Measurements from ENCODE around the gene POU2AF3. TPM values are rescaled to one million over a fixed set of nuclear protein-coding genes. Genes with fewer than 3 reads are reported as not detected.
A peak's percentile ranks its signal among the peaks of the same experiment; 100 is the strongest.
"Not testable (repeated sequence)": the region's sequence is repeated elsewhere in the genome, so short reads cannot be mapped to it uniquely, and the experiment has no call there.

The POU2AF3 gene
- total RNA-seq, 1 experiment from 2014 or later, result not detected

- Histone ChIP-seq H3K4me1 (no peaks in the 10 kb centered on the region), H3K27ac (no peak overlapping the region), H3K4me3 (no peak overlapping the region), H3K36me3 (no peaks in the 10 kb centered on the region), H3K27me3 (no peaks in the 10 kb centered on the region), H3K9me3 (replicated peaks) (no peaks in the 10 kb centered on the region)
- DNase-seq, result no peak
These were observed 12.9 kb upstream of the POU2AF3 start for GRCh38 chr11:111285189-111286091.

- H3K27ac ChIP-seq, result no peak overlapping the region
- no peaks in the 10 kb centered on the region for H3K36me3 ChIP-seq
- no peak overlapping the region for H3K4me3 ChIP-seq
- DNase-seq, result no peak
- H3K27me3 ChIP-seq, result no peaks in the 10 kb centered on the region
- H3K4me1 ChIP-seq, result no peaks in the 10 kb centered on the region
- no peaks in the 10 kb centered on the region for H3K9me3 ChIP-seq (replicated peaks)
These were observed 6.6 kb upstream of the POU2AF3 start for GRCh38 chr11:111291764-111292163.

DNA sequence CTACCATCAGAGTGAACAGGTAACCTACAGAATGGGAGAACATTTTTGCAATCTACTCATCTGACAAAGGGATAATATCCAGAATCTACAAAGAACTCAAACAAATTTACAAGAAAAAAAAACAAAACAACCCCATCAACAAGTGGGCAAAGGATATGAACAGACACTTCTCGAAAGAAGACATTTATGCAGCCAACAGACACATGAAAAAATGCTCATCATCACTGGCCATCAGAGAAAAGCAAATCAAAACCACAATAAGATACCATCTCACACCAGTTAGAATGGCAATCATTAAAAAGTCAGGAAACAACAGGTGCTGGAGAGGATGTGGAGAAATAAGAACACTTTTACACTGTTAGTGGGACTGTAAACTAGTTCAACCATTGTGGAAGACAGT, 5.9 kb upstream of the POU2AF3 start:
- not testable (repeated sequence) for H3K36me3 ChIP-seq; H3K9me3 ChIP-seq (replicated peaks); H3K4me1 ChIP-seq; H3K27ac ChIP-seq; DNase-seq; H3K27me3 ChIP-seq; H3K4me3 ChIP-seq

GRCh38 chr11:111296196-111296595, 2.1 kb upstream of the POU2AF3 start:
- H3K36me3 ChIP-seq, result no peaks in the 10 kb centered on the region
- H3K9me3 ChIP-seq (replicated peaks), result no peaks in the 10 kb centered on the region
- no peaks in the 10 kb centered on the region for H3K27me3 ChIP-seq
- H3K27ac ChIP-seq, result no peak overlapping the region
- no peak for DNase-seq
- H3K4me1 ChIP-seq, result no peaks in the 10 kb centered on the region
- no peak overlapping the region for H3K4me3 ChIP-seq

- Histone ChIP-seq H3K27me3 (no peaks in the 10 kb centered on the region), H3K9me3 (replicated peaks) (no peaks in the 10 kb centered on the region), H3K4me3 (no peak overlapping the region), H3K4me1 (no peaks in the 10 kb centered on the region), H3K27ac (no peak overlapping the region), H3K36me3 (no peaks in the 10 kb centered on the region)
- no peak for DNase-seq
These were observed 650 bp upstream of the POU2AF3 start for GRCh38 chr11:111297696-111298095.

DNA sequence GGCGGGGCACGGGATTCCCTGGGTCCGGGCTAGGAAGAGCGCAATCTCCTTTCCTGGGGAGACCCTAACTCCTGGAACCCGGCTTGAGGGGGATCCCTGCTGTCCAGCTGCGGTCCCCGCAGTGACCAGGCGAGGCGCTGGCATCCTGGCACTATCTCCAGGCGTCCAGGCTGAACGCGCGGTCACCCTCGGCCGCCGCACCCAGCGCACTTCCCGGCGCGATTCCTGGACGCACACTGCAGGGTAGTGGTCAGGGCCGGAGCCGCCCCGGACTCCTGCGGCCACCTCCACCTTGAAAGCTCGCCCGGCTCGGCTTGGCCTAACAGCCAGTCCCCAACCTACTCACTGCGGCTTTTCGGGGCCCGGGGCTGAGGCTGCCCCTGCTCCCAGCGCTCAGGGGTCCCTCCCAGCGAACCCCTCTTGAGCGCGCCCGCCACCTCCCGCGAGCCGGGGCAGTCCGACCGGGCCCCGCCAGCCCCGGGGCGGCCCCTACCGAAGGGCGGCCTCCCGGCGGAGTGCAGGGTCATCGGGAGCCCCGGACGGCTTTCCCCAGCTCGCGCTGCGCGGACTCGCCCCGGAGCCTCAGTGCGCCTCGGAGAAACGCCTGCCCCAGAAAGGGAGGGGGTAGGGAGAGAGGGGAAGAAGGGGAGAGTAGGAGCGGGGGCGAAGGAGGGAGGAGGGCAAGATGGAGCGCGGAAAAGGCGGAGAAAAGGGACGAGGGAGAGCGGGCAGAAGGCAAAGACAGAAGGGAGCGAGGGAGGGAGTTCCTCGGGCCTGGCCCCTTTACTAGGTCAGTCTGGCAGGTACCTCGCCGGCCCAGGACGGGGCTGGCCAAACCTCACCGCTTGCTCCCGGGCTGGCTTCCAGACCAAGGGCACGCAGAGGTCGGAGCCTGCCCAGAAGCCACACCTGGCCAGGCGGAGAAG, 1.0 kb downstream of the POU2AF3 start:
- H3K27me3 ChIP-seq, result no peaks in the 10 kb centered on the region
- H3K27ac ChIP-seq, result no peak overlapping the region
- H3K36me3 ChIP-seq, result no peaks in the 10 kb centered on the region
- DNase-seq, result no peak
- no peaks in the 10 kb centered on the region for H3K4me1 ChIP-seq
- H3K4me3 ChIP-seq, result no peak overlapping the region
- H3K9me3 ChIP-seq (replicated peaks), result no peaks in the 10 kb centered on the region

DNA sequence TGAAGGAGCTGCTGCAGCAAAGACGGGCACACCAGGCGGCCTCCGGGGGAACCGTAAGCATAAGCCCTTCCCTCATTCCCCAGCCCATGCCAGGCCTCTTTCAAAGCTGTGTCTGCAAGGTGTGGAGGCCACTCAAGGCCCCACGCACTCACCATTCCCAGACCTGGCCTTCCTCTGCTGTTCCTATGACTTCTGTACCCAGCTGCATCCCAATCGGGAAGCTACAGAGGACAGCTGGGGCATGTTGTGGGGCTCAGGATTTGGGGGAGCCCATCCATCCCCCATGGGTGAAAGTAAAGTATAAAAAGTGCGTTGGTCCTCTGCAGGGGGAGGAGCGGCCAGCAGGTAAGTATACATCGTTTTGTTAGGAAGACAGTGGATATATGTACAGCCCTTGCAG, 2.2 kb downstream of the POU2AF3 start:
- H3K9me3 ChIP-seq (replicated peaks), result no peaks in the 10 kb centered on the region
- H3K36me3 ChIP-seq, result no peaks in the 10 kb centered on the region
- no peaks in the 10 kb centered on the region for H3K4me1 ChIP-seq
- no peak overlapping the region for H3K27ac ChIP-seq
- H3K4me3 ChIP-seq, result no peak overlapping the region
- no peaks in the 10 kb centered on the region for H3K27me3 ChIP-seq
- no peak for DNase-seq

DNA sequence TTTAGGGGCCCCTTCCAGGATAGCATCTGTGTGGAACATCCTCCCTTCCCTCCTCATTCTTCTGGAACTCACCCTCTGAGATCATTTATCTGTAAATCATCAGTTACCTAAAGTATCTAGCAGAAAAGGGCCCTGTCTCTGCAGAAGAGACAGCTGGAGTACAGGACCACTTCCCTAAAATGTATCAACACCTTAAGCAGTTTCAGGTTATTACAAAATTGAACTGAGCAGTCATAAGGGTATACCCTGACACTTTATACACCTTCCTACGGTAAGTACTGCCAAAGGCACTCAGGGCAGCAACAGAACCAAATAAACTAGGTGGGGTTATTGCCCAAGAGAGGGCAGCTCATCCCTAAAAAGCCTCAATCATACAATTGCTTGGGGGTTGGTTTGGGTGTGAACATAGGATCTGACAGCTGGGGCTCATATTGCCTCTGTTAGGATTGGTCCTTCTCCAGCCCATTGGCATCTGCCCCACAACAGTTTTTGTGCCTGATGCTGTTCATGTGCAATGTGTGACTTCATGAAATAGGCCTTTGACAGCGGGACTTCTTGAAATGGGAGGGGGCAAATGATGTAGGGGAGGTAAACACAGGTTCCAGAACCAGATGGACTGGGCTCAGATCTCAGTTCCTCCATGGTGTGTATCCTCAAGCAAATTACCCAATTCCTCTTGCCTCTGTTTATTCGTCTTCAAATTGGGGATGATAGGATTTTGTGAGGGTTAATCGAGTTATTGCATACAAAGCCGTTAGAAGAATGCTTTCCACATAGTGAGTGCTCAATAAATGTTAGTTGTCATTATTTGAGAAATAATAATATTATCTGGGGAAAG, 2.9 kb downstream of the POU2AF3 start:
- no peaks in the 10 kb centered on the region for H3K36me3 ChIP-seq
- no peaks in the 10 kb centered on the region for H3K9me3 ChIP-seq (replicated peaks)
- peak in 1 of 2 experiments; percentile 12 for DNase-seq
- no peak overlapping the region for H3K27ac ChIP-seq
- H3K4me3 ChIP-seq, result no peak overlapping the region
- H3K27me3 ChIP-seq, result no peaks in the 10 kb centered on the region
- H3K4me1 ChIP-seq, result no peaks in the 10 kb centered on the region

GRCh38 chr11:111301842-111302118, 3.4 kb downstream of the POU2AF3 start:
- no peaks in the 10 kb centered on the region for H3K36me3 ChIP-seq
- no peaks in the 10 kb centered on the region for H3K4me1 ChIP-seq
- no peak overlapping the region for H3K27ac ChIP-seq
- no peaks in the 10 kb centered on the region for H3K27me3 ChIP-seq
- DNase-seq, result no peak
- no peaks in the 10 kb centered on the region for H3K9me3 ChIP-seq (replicated peaks)
- no peak overlapping the region for H3K4me3 ChIP-seq

- Histone ChIP-seq H3K4me1 (no peaks in the 10 kb centered on the region), H3K36me3 (no peaks in the 10 kb centered on the region), H3K27me3 (no peaks in the 10 kb centered on the region), H3K9me3 (replicated peaks) (no peaks in the 10 kb centered on the region), H3K27ac (no peak overlapping the region), H3K4me3 (no peak overlapping the region)
- DNase-seq, result no peak
These were observed 4.0 kb downstream of the POU2AF3 start for GRCh38 chr11:111302298-111302697.

- Histone ChIP-seq H3K4me1 (0 out of 2 replicates have a peak, but pooled peaks cover 3% of the 10 kb centered on the region), H3K36me3 (no peaks in the 10 kb centered on the region), H3K27me3 (no peaks in the 10 kb centered on the region), H3K27ac (no peak overlapping the region), H3K4me3 (no peak overlapping the region), H3K9me3 (replicated peaks) (no peaks in the 10 kb centered on the region)
- no peak for DNase-seq
These were observed 5.1 kb downstream of the POU2AF3 start for GRCh38 chr11:111303461-111303860.

- DNase-seq, result no peak
- Histone ChIP-seq H3K4me3 (no peak overlapping the region), H3K4me1 (0 out of 2 replicates have a peak, but pooled peaks cover 3% of the 10 kb centered on the region), H3K27ac (no peak overlapping the region), H3K27me3 (no peaks in the 10 kb centered on the region), H3K9me3 (replicated peaks) (no peaks in the 10 kb centered on the region), H3K36me3 (no peaks in the 10 kb centered on the region)
These were observed 6.9 kb downstream of the POU2AF3 start for GRCh38 chr11:111305162-111305802.

- H3K4me1 ChIP-seq, result 0 out of 2 replicates have a peak, but pooled peaks cover 3% of the 10 kb centered on the region
- H3K36me3 ChIP-seq, result no peaks in the 10 kb centered on the region
- no peak for DNase-seq
- H3K4me3 ChIP-seq, result no peak overlapping the region
- no peaks in the 10 kb centered on the region for H3K27me3 ChIP-seq
- H3K27ac ChIP-seq, result no peak overlapping the region
- H3K9me3 ChIP-seq (replicated peaks), result no peaks in the 10 kb centered on the region
These were observed 7.5 kb downstream of the POU2AF3 start for GRCh38 chr11:111305876-111306275.

DNA sequence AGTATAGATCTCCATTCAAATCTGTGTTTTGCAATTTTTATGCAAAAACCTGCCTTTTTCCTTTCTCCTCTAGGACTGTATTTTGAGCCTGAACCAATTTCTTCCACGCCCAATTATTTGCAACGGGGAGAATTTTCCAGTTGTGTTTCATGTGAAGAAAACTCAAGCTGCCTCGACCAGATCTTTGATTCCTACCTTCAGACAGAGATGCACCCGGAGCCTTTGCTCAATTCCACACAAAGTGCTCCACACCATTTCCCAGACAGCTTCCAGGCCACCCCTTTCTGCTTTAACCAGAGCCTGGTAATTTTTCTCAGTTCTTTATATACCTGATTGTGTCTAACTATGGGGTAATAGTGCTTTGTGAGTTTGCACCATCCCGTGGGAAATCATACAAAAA, 8.0 kb downstream of the POU2AF3 start:
- Histone ChIP-seq H3K4me1 (0 out of 2 replicates have a peak, but pooled peaks cover 3% of the 10 kb centered on the region), H3K27ac (no peak overlapping the region), H3K27me3 (no peaks in the 10 kb centered on the region), H3K4me3 (no peak overlapping the region), H3K9me3 (replicated peaks) (no peaks in the 10 kb centered on the region), H3K36me3 (no peaks in the 10 kb centered on the region)
- no peak for DNase-seq

Data from SJCRH30 (cell line).